HL-60 (cell line): Measurements from ENCODE around the gene GRAMD4.

Experiments
- DNase-seq, 2 experiments: peaks; one replicate each; pipeline ENCODE4 v3.0.0-alpha.2; 2010 to 2020; ENCODE audit warnings: low read depth in 1 of 2, low spot score in 1 of 2
- H3K27ac ChIP-seq: fragments of 250-450 bp; sonication (Bioruptor Pico); replicated peaks from 2 replicates; pipeline ENCODE4 v1.5.1; 2020; ENCODE audit warnings: mild to moderate bottlenecking, moderate library complexity
- H3K27me3 ChIP-seq: fragments of 250-450 bp; sonication (Bioruptor Pico); 2 replicates; pipeline ENCODE4 v1.5.1; 2021; ENCODE audit warnings: mild to moderate bottlenecking, moderate library complexity; ENCODE audit not compliant: insufficient read depth, poor library complexity, severe bottlenecking
- H3K4me3 ChIP-seq: replicated peaks from 2 replicates; pipeline ENCODE4 v1.5.1; 2011; ENCODE audit warnings: mild to moderate bottlenecking, control low read depth, low read length; ENCODE audit not compliant: insufficient read depth
- GABPA ChIP-seq: IDR thresholded peaks from 2 replicates; pipeline ENCODE4 v1.6.1; 2012; ENCODE audit warnings: low read depth
- POLR2AphosphoS5 ChIP-seq: IDR thresholded peaks from 2 replicates; pipeline ENCODE4 v1.6.1; 2012; ENCODE audit warnings: low read depth
- SPI1 ChIP-seq: IDR thresholded peaks from 2 replicates; pipeline ENCODE4 v1.6.1; 2012; ENCODE audit warnings: low read depth, mild to moderate bottlenecking, borderline replicate concordance
- TF ChIP-seq, protein P1 (sequence below): IDR thresholded peaks from 2 replicates; pipeline ENCODE4 v1.6.1; 2012; ENCODE audit warnings: low read depth; ENCODE audit not compliant: insufficient replicate concordance
- TF ChIP-seq, protein P2 (sequence below): IDR thresholded peaks from one replicate; pipeline ENCODE4 v1.5.1; 2011; ENCODE audit warnings: low read length, control low read depth, inconsistent platforms; ENCODE audit not compliant: insufficient read depth

Gene GRAMD4

DNA sequence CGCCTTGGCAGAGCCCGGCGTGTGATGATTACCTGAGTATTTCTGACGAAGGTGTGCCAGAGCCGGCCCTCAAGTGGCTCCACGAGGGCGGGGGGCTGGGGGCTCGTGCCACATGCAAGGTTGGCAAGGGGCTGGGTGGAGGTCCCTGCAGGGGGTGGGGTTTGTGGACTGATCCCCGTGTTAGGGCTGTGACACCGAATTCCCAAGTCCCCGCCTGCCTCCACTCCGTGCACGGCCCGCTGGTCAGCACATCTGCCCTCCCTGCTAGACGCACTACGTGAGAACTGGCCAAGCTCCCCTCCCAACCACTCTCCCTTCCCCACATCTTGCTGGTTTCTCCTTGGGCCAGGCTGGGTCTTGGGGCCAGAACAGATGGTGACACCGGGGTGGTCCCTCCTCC lies 34.2 kb downstream of the GRAMD4 start:
- no peak for DNase-seq
- Histone ChIP-seq H3K27me3 (no peaks in the 10 kb centered on the region), H3K27ac (no peak overlapping the region), H3K4me3 (no peak overlapping the region)
- TF ChIP-seq, protein P1, sequence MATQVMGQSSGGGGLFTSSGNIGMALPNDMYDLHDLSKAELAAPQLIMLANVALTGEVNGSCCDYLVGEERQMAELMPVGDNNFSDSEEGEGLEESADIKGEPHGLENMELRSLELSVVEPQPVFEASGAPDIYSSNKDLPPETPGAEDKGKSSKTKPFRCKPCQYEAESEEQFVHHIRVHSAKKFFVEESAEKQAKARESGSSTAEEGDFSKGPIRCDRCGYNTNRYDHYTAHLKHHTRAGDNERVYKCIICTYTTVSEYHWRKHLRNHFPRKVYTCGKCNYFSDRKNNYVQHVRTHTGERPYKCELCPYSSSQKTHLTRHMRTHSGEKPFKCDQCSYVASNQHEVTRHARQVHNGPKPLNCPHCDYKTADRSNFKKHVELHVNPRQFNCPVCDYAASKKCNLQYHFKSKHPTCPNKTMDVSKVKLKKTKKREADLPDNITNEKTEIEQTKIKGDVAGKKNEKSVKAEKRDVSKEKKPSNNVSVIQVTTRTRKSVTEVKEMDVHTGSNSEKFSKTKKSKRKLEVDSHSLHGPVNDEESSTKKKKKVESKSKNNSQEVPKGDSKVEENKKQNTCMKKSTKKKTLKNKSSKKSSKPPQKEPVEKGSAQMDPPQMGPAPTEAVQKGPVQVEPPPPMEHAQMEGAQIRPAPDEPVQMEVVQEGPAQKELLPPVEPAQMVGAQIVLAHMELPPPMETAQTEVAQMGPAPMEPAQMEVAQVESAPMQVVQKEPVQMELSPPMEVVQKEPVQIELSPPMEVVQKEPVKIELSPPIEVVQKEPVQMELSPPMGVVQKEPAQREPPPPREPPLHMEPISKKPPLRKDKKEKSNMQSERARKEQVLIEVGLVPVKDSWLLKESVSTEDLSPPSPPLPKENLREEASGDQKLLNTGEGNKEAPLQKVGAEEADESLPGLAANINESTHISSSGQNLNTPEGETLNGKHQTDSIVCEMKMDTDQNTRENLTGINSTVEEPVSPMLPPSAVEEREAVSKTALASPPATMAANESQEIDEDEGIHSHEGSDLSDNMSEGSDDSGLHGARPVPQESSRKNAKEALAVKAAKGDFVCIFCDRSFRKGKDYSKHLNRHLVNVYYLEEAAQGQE = no peak
- TF ChIP-seq, protein P2, sequence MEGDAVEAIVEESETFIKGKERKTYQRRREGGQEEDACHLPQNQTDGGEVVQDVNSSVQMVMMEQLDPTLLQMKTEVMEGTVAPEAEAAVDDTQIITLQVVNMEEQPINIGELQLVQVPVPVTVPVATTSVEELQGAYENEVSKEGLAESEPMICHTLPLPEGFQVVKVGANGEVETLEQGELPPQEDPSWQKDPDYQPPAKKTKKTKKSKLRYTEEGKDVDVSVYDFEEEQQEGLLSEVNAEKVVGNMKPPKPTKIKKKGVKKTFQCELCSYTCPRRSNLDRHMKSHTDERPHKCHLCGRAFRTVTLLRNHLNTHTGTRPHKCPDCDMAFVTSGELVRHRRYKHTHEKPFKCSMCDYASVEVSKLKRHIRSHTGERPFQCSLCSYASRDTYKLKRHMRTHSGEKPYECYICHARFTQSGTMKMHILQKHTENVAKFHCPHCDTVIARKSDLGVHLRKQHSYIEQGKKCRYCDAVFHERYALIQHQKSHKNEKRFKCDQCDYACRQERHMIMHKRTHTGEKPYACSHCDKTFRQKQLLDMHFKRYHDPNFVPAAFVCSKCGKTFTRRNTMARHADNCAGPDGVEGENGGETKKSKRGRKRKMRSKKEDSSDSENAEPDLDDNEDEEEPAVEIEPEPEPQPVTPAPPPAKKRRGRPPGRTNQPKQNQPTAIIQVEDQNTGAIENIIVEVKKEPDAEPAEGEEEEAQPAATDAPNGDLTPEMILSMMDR = no peak
- no peak for TF ChIP-seq GABPA
- TF ChIP-seq POLR2AphosphoS5 = no peak
- no peak for TF ChIP-seq SPI1

DNA sequence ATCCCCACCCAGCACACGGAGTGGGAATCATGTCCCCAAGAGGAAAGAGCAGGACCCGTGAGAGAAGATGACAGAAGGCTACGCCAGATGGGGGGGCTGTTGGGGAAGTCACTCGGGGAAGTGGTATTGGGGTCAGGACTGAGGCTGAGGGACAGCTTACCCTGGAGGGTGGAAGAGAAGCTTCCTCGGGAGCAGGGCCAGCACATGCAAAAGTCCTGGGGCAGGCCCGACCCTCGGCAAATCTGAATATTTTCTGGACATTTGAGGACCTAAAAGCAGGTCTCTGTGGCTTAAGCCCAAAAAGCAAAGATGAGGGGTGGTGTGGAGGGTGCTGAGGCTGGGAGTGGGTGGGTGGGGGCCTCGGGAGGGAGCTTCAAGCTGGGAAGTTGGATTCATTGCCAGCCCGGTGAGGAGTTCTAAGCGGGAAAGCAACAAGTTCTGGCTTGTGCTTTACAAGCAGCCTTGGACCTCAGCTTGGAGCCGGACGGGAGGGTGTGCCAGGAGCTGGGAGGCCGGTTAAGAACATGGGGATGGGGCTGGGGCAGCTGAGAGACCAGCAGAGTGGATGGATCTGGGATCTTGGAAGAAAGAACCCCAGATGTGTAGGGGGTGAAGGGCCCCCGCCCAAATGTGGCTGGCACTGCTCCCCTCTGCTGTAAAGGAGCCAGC lies 34.9 kb downstream of the GRAMD4 start:
- Histone ChIP-seq H3K4me3 (no peak overlapping the region), H3K27ac (no peak overlapping the region), H3K27me3 (no peaks in the 10 kb centered on the region)
- TF ChIP-seq GABPA (no peak), SPI1 (no peak), POLR2AphosphoS5 (no peak)
- TF ChIP-seq, protein P1 = no peak
- TF ChIP-seq, protein P2 = no peak
- no peak for DNase-seq

DNA sequence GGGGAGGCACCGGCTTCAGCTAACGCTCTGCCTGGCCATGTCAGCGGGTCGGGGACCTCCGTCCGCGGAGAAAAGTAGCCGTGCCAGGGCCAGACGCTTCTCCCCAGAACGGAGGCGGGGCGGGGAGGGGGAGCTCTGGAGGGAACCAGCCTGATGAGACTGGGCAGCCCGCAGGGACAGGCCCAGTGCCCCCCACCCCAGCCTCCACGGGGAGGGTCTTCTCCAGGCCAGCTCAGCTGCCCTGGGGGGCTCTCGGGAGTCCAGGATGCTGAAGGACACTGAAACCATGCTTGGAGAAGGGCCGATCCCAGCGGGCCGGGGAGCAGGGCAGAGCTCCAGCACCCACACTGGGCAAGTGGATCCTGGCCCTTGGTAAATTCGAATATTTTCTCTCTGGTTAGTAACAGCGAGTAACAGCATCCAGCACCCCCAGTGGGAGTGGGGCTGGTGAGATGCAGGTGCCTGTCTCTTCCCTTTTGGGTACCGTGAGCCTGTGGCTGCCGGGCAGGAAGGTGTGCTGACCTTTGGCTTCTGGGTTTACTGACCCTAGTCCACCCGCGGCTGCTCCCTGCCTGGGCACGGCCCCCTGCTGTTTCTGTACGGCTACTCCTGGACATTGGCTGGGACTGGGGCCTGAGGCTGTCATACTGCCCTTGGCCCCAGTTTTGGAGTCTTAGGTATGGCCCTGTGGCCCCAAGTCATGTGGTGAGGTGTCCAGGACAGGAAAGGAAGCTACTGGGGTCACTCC lies 35.8 kb downstream of the GRAMD4 start:
- TF ChIP-seq GABPA = no peak
- TF ChIP-seq, protein P2 = no peak
- TF ChIP-seq POLR2AphosphoS5 = no peak; the same call in 1 of the 2 replicates
- TF ChIP-seq SPI1 = no peak
- TF ChIP-seq, protein P1 = no peak
- H3K27ac ChIP-seq = no peak overlapping the region

More for the DNA sequence above, 35.8 kb downstream of the GRAMD4 start:
- DNase-seq = no peak
- Histone ChIP-seq H3K27me3 (no peaks in the 10 kb centered on the region), H3K4me3 (no peak overlapping the region)
